Stimulated activated naive B cell treated with anti-CD40 and anti-IgM and Interleukin-4, amounts not matched to agents 10 μg/mL and 1 μg/mL and 100 μg/mL, for 72 hours (primary cell): Measurements from ENCODE around the gene CAT.

Source experiments
- ATAC-seq, 2 donors: fragments of 150-1000 bp; cut with Tn5 transposase; replicated peaks; 2 replicates each; pipeline ENCODE4 v1.10.0; 2021; ENCODE audit warnings: moderate library complexity in 1 of 2
- DNase-seq: peaks from one replicate; pipeline ENCODE4 v3.0.0; 2021
- H3K27ac Mint-ChIP-seq: one replicate; pipeline ENCODE4 v1.8.0; 2022; ENCODE audit warnings: mild to moderate bottlenecking, mixed read lengths
- H3K27me3 Mint-ChIP-seq, 2 donors: one replicate each; pipeline ENCODE4 v1.8.0; 2022; ENCODE audit warnings: mixed read lengths in 2 of 2
- H3K36me3 Mint-ChIP-seq, 2 donors: one replicate each; pipeline ENCODE4 v1.8.0; 2022; ENCODE audit warnings: mixed read lengths in 2 of 2, mild to moderate bottlenecking in 1 of 2
- H3K4me1 Mint-ChIP-seq, 2 donors: one replicate each; pipeline ENCODE4 v1.8.0; 2022; ENCODE audit warnings: mixed read lengths in 2 of 2, mild to moderate bottlenecking in 1 of 2
- H3K4me3 Mint-ChIP-seq, 2 donors: one replicate each; pipeline ENCODE4 v1.8.0; 2022; ENCODE audit warnings: mild to moderate bottlenecking in 2 of 2, mixed read lengths in 2 of 2, moderate library complexity in 1 of 2
- H3K9me3 Mint-ChIP-seq, 2 donors: one replicate each; pipeline ENCODE4 v1.8.0; 2022; ENCODE audit warnings: mixed read lengths in 2 of 2, mild to moderate bottlenecking in 1 of 2

Gene CAT

GRCh38 chr11:34438529-34439507 is at the start of gene CAT:
TSS of gene CAT (plus strand) at chr11:34438934. CDS start at chr11:34439014, 80 bp downstream.
- Mint-ChIP-seq H3K27me3 (no peaks in the 10 kb centered on the region), H3K4me1 (peaks cover 21 to 35% of the 10 kb centered on the region in 2 donors), H3K9me3 (no peaks in the 10 kb centered on the region), H3K36me3 (peaks cover 0 to 3% of the 10 kb centered on the region in 2 donors), H3K27ac (peak within 1 kb of the TSS; percentile 99), H3K4me3 (peak within 1 kb of the TSS; percentile 96 to 97)
- ATAC-seq: peak; percentile 93 to 94
- peak; percentile 98 for DNase-seq

GRCh38 chr11:34394771-34395300 is 43.9 kb upstream of the CAT start:
- Mint-ChIP-seq H3K9me3 (peaks cover 17% of the 10 kb centered on the region in 2 donors), H3K27me3 (peaks cover 39 to 51% of the 10 kb centered on the region in 2 donors), H3K4me1 (no peaks in the 10 kb centered on the region), H3K27ac (no peak overlapping the region), H3K36me3 (peaks cover 5 to 6% of the 10 kb centered on the region in 2 donors), H3K4me3 (no peak overlapping the region)
- no peak for ATAC-seq
- no peak for DNase-seq

- Mint-ChIP-seq H3K9me3 (peaks cover 16 to 17% of the 10 kb centered on the region in 2 donors), H3K4me1 (no peaks in the 10 kb centered on the region), H3K27ac (no peak overlapping the region), H3K27me3 (peaks cover 35 to 39% of the 10 kb centered on the region in 2 donors), H3K36me3 (peaks cover 5 to 6% of the 10 kb centered on the region in 2 donors), H3K4me3 (no peak overlapping the region)
- DNase-seq: no peak
- ATAC-seq: no peak
Observed at GRCh38 chr11:34395916-34396550, 42.7 kb upstream of the CAT start.

- no peak for ATAC-seq
Observed at GRCh38 chr11:34397120-34397519, 41.6 kb upstream of the CAT start.

GRCh38 chr11:34397811-34398210 is 40.9 kb upstream of the CAT start:
- DNase-seq: no peak
- Mint-ChIP-seq H3K4me3 (no peak overlapping the region), H3K27ac (no peak overlapping the region), H3K36me3 (peaks cover 5 to 6% of the 10 kb centered on the region in 2 donors), H3K4me1 (no peaks in the 10 kb centered on the region), H3K9me3 (peaks cover 13 to 14% of the 10 kb centered on the region in 2 donors), H3K27me3 (peaks cover 23 to 24% of the 10 kb centered on the region in 2 donors)
- no peak for ATAC-seq

More at GRCh38 chr11:34397120-34397519, 41.6 kb upstream of the CAT start:
- Mint-ChIP-seq H3K9me3 (peaks cover 14 to 17% of the 10 kb centered on the region in 2 donors), H3K4me3 (no peak overlapping the region), H3K27me3 (peaks cover 28% of the 10 kb centered on the region in 2 donors), H3K36me3 (peaks cover 5 to 6% of the 10 kb centered on the region in 2 donors), H3K4me1 (no peaks in the 10 kb centered on the region), H3K27ac (no peak overlapping the region)
- no peak for DNase-seq

GRCh38 chr11:34403431-34403830 is 35.3 kb upstream of the CAT start:
- peaks cover 5 to 8% of the 10 kb centered on the region in 2 donors for H3K4me1 Mint-ChIP-seq
- no peak overlapping the region for H3K27ac Mint-ChIP-seq
- no peak overlapping the region for H3K4me3 Mint-ChIP-seq
- ATAC-seq (no peak), DNase-seq (no peak)
- no peaks in the 10 kb centered on the region for H3K9me3 Mint-ChIP-seq
- no peaks in the 10 kb centered on the region for H3K36me3 Mint-ChIP-seq
- peaks cover 14 to 24% of the 10 kb centered on the region in 2 donors for H3K27me3 Mint-ChIP-seq

- Mint-ChIP-seq H3K9me3 (no peaks in the 10 kb centered on the region), H3K4me1 (peaks cover 5 to 8% of the 10 kb centered on the region in 2 donors), H3K36me3 (no peaks in the 10 kb centered on the region), H3K27me3 (peaks cover 14 to 29% of the 10 kb centered on the region in 2 donors), H3K27ac (no peak overlapping the region), H3K4me3 (no peak overlapping the region)
- DNase-seq: no peak
- no peak for ATAC-seq
Observed at GRCh38 chr11:34404280-34404679, 34.5 kb upstream of the CAT start.

GRCh38 chr11:34405079-34405858 is 33.5 kb upstream of the CAT start:
- Mint-ChIP-seq H3K27ac (no peak overlapping the region), H3K27me3 (peaks cover 14 to 34% of the 10 kb centered on the region in 2 donors), H3K4me3 (no peak overlapping the region), H3K4me1 (peaks cover 5 to 8% of the 10 kb centered on the region in 2 donors), H3K9me3 (no peaks in the 10 kb centered on the region), H3K36me3 (no peaks in the 10 kb centered on the region)
- DNase-seq (no peak), ATAC-seq (peak in 1 of 2 donors; percentile 27)

- H3K27ac Mint-ChIP-seq: no peak overlapping the region
- H3K4me3 Mint-ChIP-seq: no peak overlapping the region
- DNase-seq: no peak
- no peaks in the 10 kb centered on the region for H3K36me3 Mint-ChIP-seq
- no peak for ATAC-seq
- H3K4me1 Mint-ChIP-seq: peaks cover 5 to 8% of the 10 kb centered on the region in 2 donors
- H3K27me3 Mint-ChIP-seq: peaks cover 20 to 34% of the 10 kb centered on the region in 2 donors
- H3K9me3 Mint-ChIP-seq: no peaks in the 10 kb centered on the region
Observed at GRCh38 chr11:34406413-34406812, 32.3 kb upstream of the CAT start.

- H3K4me3 Mint-ChIP-seq: no peak overlapping the region
- ATAC-seq (no peak), DNase-seq (no peak)
- H3K27ac Mint-ChIP-seq: no peak overlapping the region
- peaks cover 0 to 2% of the 10 kb centered on the region in 2 donors for H3K9me3 Mint-ChIP-seq
- H3K4me1 Mint-ChIP-seq: peaks cover 5 to 8% of the 10 kb centered on the region in 2 donors
- H3K36me3 Mint-ChIP-seq: peaks cover 3 to 4% of the 10 kb centered on the region in 2 donors
- peaks cover 20 to 34% of the 10 kb centered on the region in 2 donors for H3K27me3 Mint-ChIP-seq
Observed at GRCh38 chr11:34407121-34407813, 31.5 kb upstream of the CAT start.

- Mint-ChIP-seq H3K27me3 (peaks cover 20 to 43% of the 10 kb centered on the region in 2 donors), H3K9me3 (peaks cover 7 to 11% of the 10 kb centered on the region in 2 donors), H3K27ac (no peak overlapping the region), H3K4me1 (peaks cover 5 to 8% of the 10 kb centered on the region in 2 donors), H3K4me3 (no peak overlapping the region), H3K36me3 (peaks cover 8 to 10% of the 10 kb centered on the region in 2 donors)
- ATAC-seq: no peak
- DNase-seq: no peak
Observed at GRCh38 chr11:34408580-34409172, 30.1 kb upstream of the CAT start.

- Mint-ChIP-seq H3K4me1 (no peaks in the 10 kb centered on the region), H3K27ac (no peak overlapping the region), H3K9me3 (peaks cover 13 to 18% of the 10 kb centered on the region in 2 donors), H3K36me3 (peaks cover 14 to 16% of the 10 kb centered on the region in 2 donors), H3K27me3 (peaks cover 18 to 29% of the 10 kb centered on the region in 2 donors), H3K4me3 (no peak overlapping the region)
- ATAC-seq (no peak), DNase-seq (no peak)
Observed at GRCh38 chr11:34411111-34411510, 27.6 kb upstream of the CAT start.

GRCh38 chr11:34411791-34412190 is 26.9 kb upstream of the CAT start:
- Mint-ChIP-seq H3K4me3 (no peak overlapping the region), H3K9me3 (peaks cover 13 to 18% of the 10 kb centered on the region in 2 donors), H3K27me3 (peaks cover 14 to 23% of the 10 kb centered on the region in 2 donors), H3K27ac (no peak overlapping the region), H3K36me3 (peaks cover 14 to 16% of the 10 kb centered on the region in 2 donors), H3K4me1 (no peaks in the 10 kb centered on the region)
- DNase-seq (no peak), ATAC-seq (no peak)
